ENCODE data around the gene ARL4D. TPM values are rescaled to one million over a fixed set of nuclear protein-coding genes. Genes with fewer than 3 reads are reported as not detected.

The ARL4D gene
- total and polyA plus RNA-seq, 9 donors: 6.2 to 34.1 (median 18.9) TPM

GRCh38 chr17:43383826-43384475 lies 14.8 kb upstream of the ARL4D start:
- DNase-seq: no peak
- no peaks in the 10 kb centered on the region for H3K9me3 ChIP-seq
- no peaks in the 10 kb centered on the region for H3K4me1 ChIP-seq (ENCODE audit: insufficient read depth)
- TF ChIP-seq POLR2A (IDR thresholded peaks at IDR 0.05) (no peak), CTCF (IDR thresholded peaks at IDR 0.05) (no peak), EP300 (IDR thresholded peaks at IDR 0.05) (no peak)
- no peaks in the 10 kb centered on the region for H3K36me3 ChIP-seq
- H3K27me3 ChIP-seq: no peaks in the 10 kb centered on the region
- intact Hi-C loops (cut with DNase I): no loop called here
- WGBS, 3 donors: 63 to 67% (median 64%) methylated on average over 9 of the region's 9 CpGs
- no peak overlapping the region for H3K27ac ChIP-seq
- H3K4me3 ChIP-seq: no peak overlapping the region

- peak in 2 of 5 donors; percentile 6 to 19 for DNase-seq
- 43 to 52% (median 47%) methylated on average over 2 of the region's 2 CpGs for WGBS, 3 donors
Measured at GRCh38 chr17:43384476-43384862, 14.3 kb upstream of the ARL4D start.

DNA sequence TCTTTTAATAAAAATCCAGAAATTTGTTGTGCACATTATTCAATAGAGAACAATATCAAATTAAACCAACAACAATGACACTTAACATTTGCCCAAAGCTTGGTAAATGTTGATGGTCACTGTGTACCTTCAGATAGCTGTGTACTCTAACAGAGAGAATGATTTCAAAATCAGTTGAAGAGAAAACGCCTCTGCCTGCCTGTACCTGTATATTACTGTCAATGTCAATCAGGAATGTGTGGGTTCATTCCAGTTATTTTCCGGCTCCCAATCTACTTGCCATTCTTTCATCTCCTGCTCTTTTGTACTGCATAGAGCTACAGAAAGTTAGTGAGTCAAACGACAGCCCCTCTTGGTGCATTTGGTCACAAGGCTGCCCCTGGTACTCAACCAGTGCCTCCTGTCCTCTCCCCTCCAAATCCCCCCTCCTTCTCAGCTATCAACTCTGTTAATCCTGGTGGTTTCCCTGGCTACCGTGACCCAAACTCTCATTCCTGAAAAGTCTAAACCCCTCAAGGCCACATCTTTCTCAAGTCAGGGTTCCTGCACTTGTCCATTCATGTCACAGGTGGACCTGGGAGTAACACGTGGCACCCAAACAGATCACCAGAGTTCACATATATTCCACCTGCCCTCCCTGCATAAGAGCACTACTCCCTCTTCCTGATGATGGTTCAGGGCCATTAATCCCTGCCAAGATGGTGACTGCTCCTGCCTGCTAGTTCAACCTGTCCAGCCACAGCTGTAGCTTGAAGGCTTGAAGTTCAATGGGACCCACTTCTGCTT lies 13.6 kb upstream of the ARL4D start:
- 28 to 38% (median 34%) methylated on average over 5 of the region's 5 CpGs for WGBS, 3 donors
- DNase-seq: peak in 1 of 5 donors; percentile 7
- H3K4me1 ChIP-seq (ENCODE audit: insufficient read depth): no peaks in the 10 kb centered on the region
- H3K27me3 ChIP-seq: no peaks in the 10 kb centered on the region
- H3K9me3 ChIP-seq: no peaks in the 10 kb centered on the region
- H3K27ac ChIP-seq: no peak overlapping the region
- intact Hi-C loops (cut with DNase I): no loop called here
- no peaks in the 10 kb centered on the region for H3K36me3 ChIP-seq
- TF ChIP-seq CTCF (IDR thresholded peaks at IDR 0.05) (no peak), POLR2A (IDR thresholded peaks at IDR 0.05) (no peak), EP300 (IDR thresholded peaks at IDR 0.05) (no peak)
- no peak overlapping the region for H3K4me3 ChIP-seq

More at GRCh38 chr17:43384476-43384862, 14.3 kb upstream of the ARL4D start:
- Histone ChIP-seq H3K9me3 (no peaks in the 10 kb centered on the region), H3K27ac (no peak overlapping the region), H3K4me1 (ENCODE audit: insufficient read depth) (no peaks in the 10 kb centered on the region), H3K27me3 (no peaks in the 10 kb centered on the region), H3K4me3 (no peak overlapping the region), H3K36me3 (no peaks in the 10 kb centered on the region)
- no peak for TF ChIP-seq POLR2A (IDR thresholded peaks at IDR 0.05)
- no peak for TF ChIP-seq CTCF (IDR thresholded peaks at IDR 0.05)
- intact Hi-C loops (cut with DNase I): no loop called here

GRCh38 chr17:43388359-43389045 lies 10.3 kb upstream of the ARL4D start:
- Histone ChIP-seq H3K27ac (peak overlapping the region; percentile 92 to 99), H3K27me3 (no peaks in the 10 kb centered on the region), H3K9me3 (no peaks in the 10 kb centered on the region), H3K36me3 (no peaks in the 10 kb centered on the region), H3K4me1 (ENCODE audit: insufficient read depth) (no peaks in the 10 kb centered on the region), H3K4me3 (peak overlapping the region; percentile 82)
- DNase-seq: peak; percentile 92 to 95 (median 94)
- 0 to 1% (median 0%) methylated on average over 38 of the region's 38 CpGs for WGBS, 3 donors
- intact Hi-C loops (cut with DNase I): loop anchor here in 1 of 4 donors (2.0 kb wide), 1 partner anchor 20 kb away; no protein-coding TSS in a partner anchor
- TF ChIP-seq POLR2A (IDR thresholded peaks at IDR 0.05) (peak; percentile 96), CTCF (IDR thresholded peaks at IDR 0.05) (peak in 2 of 3 donors; percentile 12 to 26), EP300 (IDR thresholded peaks at IDR 0.05) (no peak)
